DLD1 (cell line): ENCODE data around the gene DAGLA.

Source experiments
- in situ Hi-C: cut with HindIII; loops from 2 replicates; pipeline ENCODE4 v1.10.0; 2017; ENCODE audit warnings: low sequenced_read_pairs

Gene DAGLA

GRCh38 chr11:61742391-61742790, 62.2 kb downstream of the DAGLA start:
- in situ Hi-C loops: loop anchor here (25.0 kb wide), 1 partner anchor 105 kb away; no protein-coding TSS in a partner anchor

GRCh38 chr11:61743486-61744095, 63.4 kb downstream of the DAGLA start:
- in situ Hi-C loops: loop anchor here (25.0 kb wide), 1 partner anchor 106 kb away; no protein-coding TSS in a partner anchor

- in situ Hi-C loops: loop anchor here (25.0 kb wide), 1 partner anchor 107 kb away; no protein-coding TSS in a partner anchor
Measured at GRCh38 chr11:61744181-61744580, 64.0 kb downstream of the DAGLA start.

GRCh38 chr11:61744609-61745156, 64.5 kb downstream of the DAGLA start:
- in situ Hi-C loops: loop anchor here (25.0 kb wide), 1 partner anchor 107 kb away; no protein-coding TSS in a partner anchor

GRCh38 chr11:61745781-61746441, 65.7 kb downstream of the DAGLA start:
- in situ Hi-C loops: loop anchor here (25.0 kb wide), 1 partner anchor 109 kb away; no protein-coding TSS in a partner anchor

GRCh38 chr11:61746442-61747191, 66.4 kb downstream of the DAGLA start:
- in situ Hi-C loops: loop anchor here (25.0 kb wide), 1 partner anchor 109 kb away; no protein-coding TSS in a partner anchor

- in situ Hi-C loops: loop anchor here (25.0 kb wide), 1 partner anchor 110 kb away; no protein-coding TSS in a partner anchor
Measured at GRCh38 chr11:61747192-61747966, 67.2 kb downstream of the DAGLA start.

GRCh38 chr11:61747967-61748285, 67.7 kb downstream of the DAGLA start:
- in situ Hi-C loops: loop anchor here (25.0 kb wide), 1 partner anchor 111 kb away; no protein-coding TSS in a partner anchor

- in situ Hi-C loops: loop anchor here (25.0 kb wide), 1 partner anchor 112 kb away; no protein-coding TSS in a partner anchor
Measured at GRCh38 chr11:61749591-61750217, 69.5 kb downstream of the DAGLA start.

- in situ Hi-C loops: no loop called here
Measured at GRCh38 chr11:61750631-61751273, 70.6 kb downstream of the DAGLA start.

- in situ Hi-C loops: no loop called here
Measured at GRCh38 chr11:61751384-61751783, 71.2 kb downstream of the DAGLA start.

- in situ Hi-C loops: no loop called here
Measured at GRCh38 chr11:61752117-61752924, 72.1 kb downstream of the DAGLA start, which contains the start of gene MYRF. Gene MYRF (plus strand): TSS chr11:61752636. CDS start chr11:61752745, 109 bp downstream.

- in situ Hi-C loops: no loop called here
Measured at GRCh38 chr11:61752925-61753521, 72.8 kb downstream of the DAGLA start.

GRCh38 chr11:61753672-61754071, 73.5 kb downstream of the DAGLA start:
- in situ Hi-C loops: no loop called here

GRCh38 chr11:61754534-61755482, 74.6 kb downstream of the DAGLA start:
- in situ Hi-C loops: no loop called here

GRCh38 chr11:61756147-61756451, 75.9 kb downstream of the DAGLA start:
- in situ Hi-C loops: no loop called here
